GM12878 (cell line): ENCODE results near the gene RIMBP2. TPM values are rescaled to one million over a fixed set of nuclear protein-coding genes. Genes with fewer than 3 reads are reported as not detected.

Experiments used
- ATAC-seq: fragments of 200-7000 bp; cut with Tn5 transposase; 3 replicates; pipeline ENCODE4 v1.9.1; 2020; ENCODE audit warnings: mild to moderate bottlenecking, moderate library complexity
- BruUV-seq: library from RNA; stranded (reverse); fragments of 400-500 nt; replicated peaks from 2 replicates; lab custom pipeline; 2021; lab: Mats Ljungman, UMichigan
- CTCF ChIA-PET: fragments of 300-600 bp; sonication (Branson Sonifier 250); formaldehyde crosslinking; extraction: SDS; loops from one replicate; lab custom pipeline; 2021; ENCODE audit warnings: inconsistent platforms; lab: Yijun Ruan, JAX
- POLR2A ChIA-PET: fragments of 350-600 bp; formaldehyde crosslinking; extraction: SDS; loops from one replicate; lab custom pipeline; 2021; ENCODE audit warnings: inconsistent platforms; lab: Charles Lee
- RAD21 ChIA-PET: fragments of 300-600 bp; sonication (Branson Sonifier 250); formaldehyde crosslinking; loops from one replicate; lab custom pipeline; 2023; ENCODE audit warnings: antibody characterized with exemption; ENCODE audit not compliant: unreplicated experiment; lab: Charles Lee
- SMC1A ChIA-PET: fragments of 300-600 bp; sonication (Branson Sonifier 250); formaldehyde crosslinking; loops from one replicate; lab custom pipeline; 2023; ENCODE audit not compliant: unreplicated experiment, uncharacterized antibody; lab: Charles Lee
- DNase-seq: peaks from one replicate; pipeline ENCODE4 v3.0.0-alpha.2; 2011; ENCODE audit warnings: low read depth, low spot score
- FAIRE-seq: peaks from 3 replicates; lab custom pipeline; 2011; peaks lifted over from hg19 to GRCh38; lab: Jason Lieb, UNC
- H2AFZ ChIP-seq: 2 replicates; pipeline ENCODE4 v1.6.0; 2011; ENCODE audit warnings: low read depth, low read length, control low read depth; ENCODE audit not compliant: control insufficient read depth
- H3K27ac ChIP-seq: 2 replicates; pipeline ENCODE4 v1.5.1; 2011; ENCODE audit warnings: control low read depth; ENCODE audit not compliant: control insufficient read depth, insufficient read depth
- H3K27me3 ChIP-seq, 2 experiments: replicated peaks in 1 of 2; 2 replicates each; pipeline versions ENCODE4 v1.6.0 to v1.6.1; 2011; ENCODE audit warnings: low read length in 1 of 2; ENCODE audit not compliant: control insufficient read depth in 2 of 2, insufficient read depth in 2 of 2
- H3K36me3 ChIP-seq, 2 experiments: 2 replicates each; pipeline ENCODE4 v1.5.1; 2011; ENCODE audit warnings: low read length in 1 of 2; ENCODE audit not compliant: control insufficient read depth in 2 of 2, insufficient read depth in 2 of 2
- H3K4me1 ChIP-seq: 2 replicates; pipeline ENCODE4 v1.6.1; 2011; ENCODE audit warnings: mild to moderate bottlenecking, low read length, moderate library complexity, mixed read lengths; ENCODE audit not compliant: control insufficient read depth, insufficient read depth
- H3K4me2 ChIP-seq: 2 replicates; pipeline ENCODE4 v1.6.0; 2011; ENCODE audit warnings: control low read depth; ENCODE audit not compliant: control insufficient read depth, insufficient read depth
- H3K4me3 ChIP-seq: fragments of 200-600 bp; sonication (generic); 2 replicates; pipeline ENCODE4 v1.5.1; 2016
- H3K79me2 ChIP-seq: 2 replicates; pipeline ENCODE4 v1.6.0; 2011; ENCODE audit warnings: low read length; ENCODE audit not compliant: control insufficient read depth, insufficient read depth
- H3K9ac ChIP-seq: 2 replicates; pipeline ENCODE4 v1.8.0; 2011; ENCODE audit warnings: low read length, control low read depth, mixed read lengths; ENCODE audit not compliant: control insufficient read depth, insufficient read depth
- H3K9me3 ChIP-seq: replicated peaks from 3 replicates; pipeline ENCODE4 v1.5.1; 2011; ENCODE audit warnings: mild to moderate bottlenecking, low read length; ENCODE audit not compliant: control insufficient read depth, insufficient read depth
- H4K20me1 ChIP-seq: 2 replicates; pipeline ENCODE4 v1.6.0; 2011; ENCODE audit not compliant: control insufficient read depth, insufficient read depth
- ATF2 ChIP-seq: IDR thresholded peaks from 2 replicates; pipeline ENCODE4 v1.6.1; 2012; ENCODE audit warnings: low read length, inconsistent platforms
- PAX8 ChIP-seq: fragments of 450-650 bp; IDR thresholded peaks from 2 replicates; pipeline ENCODE4 v1.6.1; 2017; ENCODE audit warnings: mild to moderate bottlenecking, moderate library complexity
- PKNOX1 ChIP-seq: fragments of 450-650 bp; IDR thresholded peaks from 2 replicates; pipeline ENCODE4 v1.6.1; 2016; ENCODE audit warnings: mild to moderate bottlenecking
- RELA ChIP-seq: fragments of 450-650 bp; IDR thresholded peaks from 2 replicates; pipeline ENCODE4 v1.8.0; 2014; ENCODE audit warnings: borderline replicate concordance; ENCODE audit not compliant: partially characterized antibody
- SMARCA5 ChIP-seq: fragments of 450-650 bp; IDR thresholded peaks from 2 replicates; pipeline ENCODE4 v1.6.1; 2017; ENCODE audit warnings: mild to moderate bottlenecking
- TCF12 ChIP-seq: IDR thresholded peaks from 2 replicates; pipeline ENCODE4 v1.6.1; 2011; ENCODE audit warnings: low read depth, mild to moderate bottlenecking, low read length
- USF1 ChIP-seq: IDR thresholded peaks from 2 replicates; pipeline ENCODE4 v1.6.1; 2011; ENCODE audit warnings: borderline replicate concordance, low read depth, mild to moderate bottlenecking, moderate library complexity, mixed read lengths, low read length; ENCODE audit not compliant: insufficient read depth; ENCODE audit errors: extremely low read length
- ZBTB33 ChIP-seq: fragments of 450-650 bp; IDR thresholded peaks from 2 replicates; pipeline ENCODE4 v1.6.1; 2017; ENCODE audit warnings: mild to moderate bottlenecking
- WGBS: methylation state at CpG from one replicate; pipeline ENCODE4 v1.1.6; 2016; ENCODE audit warnings: low lambda C conversion rate; ENCODE audit not compliant: insufficient replicate concordance, insufficient coverage; ENCODE audit errors: missing lambda C conversion rate; 5-methylcytosine and 5-hydroxymethylcytosine counted together
- in situ Hi-C: fragments of 300-500 bp; cut with MboI; formaldehyde crosslinking; loops from 9 replicates; pipeline ENCODE4 v1.14.3; 2018; ENCODE audit warnings: mixed read lengths
- intact Hi-C: fragments of 100-400 bp; cut with micrococcal nuclease; formaldehyde crosslinking; loops from one replicate; pipeline ENCODE4 v1.14.2; 2022; ENCODE audit not compliant: unreplicated experiment
- polyA plus RNA-seq, 11 experiments: library from polyadenylated mRNA; depleted of rRNA in 4 of 11; unstranded in 6 of 11; stranded (reverse) in 5 of 11; fragments of >200 nt; fragmentation: Nextera tagmentation in 4 of 11; fragmentation: Illumina TruSeq in 1 of 11; extraction: Ambion mirVana in 4 of 11; extraction: Trizol in 1 of 11; gene quantifications; 1 replicate in 1 of 11; 2 replicates in 10 of 11; pipeline versions ENCODE4 v1.2.1 to v1.2.3, GENCODE V29; 2011 to 2016; ENCODE audit warnings: inconsistent platforms in 2 of 11, missing spikeins in 2 of 11, low read depth in 1 of 11
- total RNA-seq, 4 experiments: library from RNA; depleted of rRNA in 3 of 4; stranded (reverse); fragments of >200 nt in 3 of 4; fragmentation: Illumina TruSeq in 1 of 4; extraction: Trizol in 1 of 4; gene quantifications; 2 replicates each; pipeline versions ENCODE4 v1.2.1 to v1.2.3, GENCODE V29; 2013 to 2021

The RIMBP2 gene
- total and polyA plus RNA-seq, 10 of the 15 experiments (the other 5 are each of a cell fraction or from before 2014, with no cell fraction given), result 0.04 to 2.9 (median 0.07) TPM; not detected in 1

- no peaks in the 10 kb centered on the region for H3K79me2 ChIP-seq
These were observed 235.2 kb downstream of the RIMBP2 start for GRCh38 chr12:130480887-130481286.

GRCh38 chr12:130480231-130480630 lies 235.9 kb downstream of the RIMBP2 start:
- Histone ChIP-seq H4K20me1 (no peaks in the 10 kb centered on the region), H3K27ac (no peak overlapping the region), H2AFZ (no peak overlapping the region), H3K79me2 (no peaks in the 10 kb centered on the region), H3K4me3 (no peak overlapping the region), H3K9me3 (no peaks in the 10 kb centered on the region), H3K36me3 (no peaks in the 10 kb centered on the region), H3K9ac (no peak overlapping the region), H3K4me2 (no peak overlapping the region), H3K27me3 (no peaks in the 10 kb centered on the region), H3K4me1 (no peaks in the 10 kb centered on the region; the same call in 1 of the 2 replicates)
- no peak for FAIRE-seq
- no peak for DNase-seq
- BruUV-seq, result no TSS peak
- RAD21 ChIA-PET, result no interaction called here
- intact Hi-C loops (no loop called here), in situ Hi-C loops (no loop called here)
- SMC1A ChIA-PET, result interaction anchor here (2.1 kb wide), 1 partner anchor 94 kb away, joined by 5 read pairs; no protein-coding TSS in a partner anchor
- ATAC-seq, result no peak
- 60% methylated on average over 9 of the region's 9 CpGs for WGBS
- CTCF ChIA-PET, result interaction anchor here (1.6 kb wide), 1 partner anchor 236 kb away, joined by 4 read pairs; no protein-coding TSS in a partner anchor
- POLR2A ChIA-PET, result no interaction called here
- no peak for TF ChIP-seq PAX8
- no peak for TF ChIP-seq ZBTB33
- TF ChIP-seq USF1, result no peak
- TF ChIP-seq RELA, result no peak
- TF ChIP-seq SMARCA5, result no peak
- TF ChIP-seq PKNOX1, result no peak

More at GRCh38 chr12:130480887-130481286, 235.2 kb downstream of the RIMBP2 start:
- intact Hi-C loops, result no loop called here
- BruUV-seq, result no TSS peak
- Histone ChIP-seq H3K9ac (no peak overlapping the region; the same call in 1 of the 2 replicates), H3K36me3 (no peaks in the 10 kb centered on the region), H3K4me1 (no peaks in the 10 kb centered on the region; the same call in 1 of the 2 replicates), H2AFZ (no peak overlapping the region), H3K4me2 (no peak overlapping the region), H3K4me3 (no peak overlapping the region), H3K27me3 (no peaks in the 10 kb centered on the region), H4K20me1 (no peaks in the 10 kb centered on the region), H3K27ac (peak overlapping the region; percentile 31), H3K9me3 (no peaks in the 10 kb centered on the region)
- in situ Hi-C loops, result no loop called here
- TF ChIP-seq TCF12, result 0 out of 2 replicates have a peak, but pooled peaks have one; percentile 10
- no peak for TF ChIP-seq ATF2
- no peak for DNase-seq
- ChIA-PET RAD21 (interaction anchor here (0.8 to 1.8 kb wide), 7 partner anchors 20 to 236 kb away, joined by 3 to 7 read pairs (median 4); partner anchors contain the start of gene RIMBP2), SMC1A (interaction anchor here (0.6 to 2.1 kb wide), 6 partner anchors 9 to 117 kb away, joined by 3 to 5 read pairs (median 4); no protein-coding TSS in a partner anchor), POLR2A (interaction anchor here (1.3 kb wide), 1 partner anchor 236 kb away, joined by 5 read pairs; the partner anchor contains the start of gene RIMBP2), CTCF (interaction anchor here (0.6 to 1.6 kb wide), 3 partner anchors 236 to 1684 kb away, joined by 3 to 4 read pairs (median 3); no protein-coding TSS in a partner anchor)
- no peak for FAIRE-seq
- WGBS, result 52% methylated on average over 12 of the region's 14 CpGs
- no peak for ATAC-seq
